OCI-LY7 (cell line): ENCODE measurements around the gene TBC1D1. TPM values are rescaled to one million over a fixed set of nuclear protein-coding genes. Genes with fewer than 3 reads are reported as not detected.

ENCODE experiments used
- BruUV-seq: library from RNA; stranded (reverse); fragments of 400-500 nt; replicated peaks from 2 replicates; lab custom pipeline; 2021; lab: Mats Ljungman, UMichigan
- CTCF ChIA-PET: fragments of 300-600 bp; sonication (Branson Sonifier 250); formaldehyde crosslinking; loops from one replicate; lab custom pipeline; 2022; ENCODE audit warnings: antibody characterized with exemption; ENCODE audit not compliant: unreplicated experiment; lab: Charles Lee
- POLR2A ChIA-PET: fragments of 300-600 bp; sonication (Branson Sonifier 250); formaldehyde crosslinking; loops from one replicate; lab custom pipeline; 2022; ENCODE audit warnings: antibody characterized with exemption; lab: Charles Lee
- DNase-seq: peaks from one replicate; pipeline ENCODE4 v3.0.0-alpha.2; 2015; ENCODE audit warnings: low spot score
- H2AFZ ChIP-seq: fragments of 200-600 bp; sonication (generic), shearing (Covaris generic); 2 replicates; pipeline ENCODE4 v1.6.1; 2014; ENCODE audit warnings: mild to moderate bottlenecking, antibody characterized with exemption, low read length, moderate library complexity
- H3K27ac ChIP-seq: fragments of 200-600 bp; sonication (generic); 2 replicates; pipeline ENCODE4 v1.5.1; 2014; ENCODE audit warnings: mixed run types, low read depth, mild to moderate bottlenecking, moderate library complexity, low read length, inconsistent platforms; ENCODE audit not compliant: poor library complexity, severe bottlenecking
- H3K36me3 ChIP-seq: fragments of 200-600 bp; sonication (generic); 2 replicates; pipeline ENCODE4 v1.6.1; 2014; ENCODE audit warnings: mild to moderate bottlenecking, antibody characterized with exemption, low read length, moderate library complexity, mixed read lengths; ENCODE audit not compliant: insufficient read depth
- H3K4me1 ChIP-seq: fragments of 200-600 bp; sonication (generic); 2 replicates; pipeline ENCODE4 v1.5.1; 2014; ENCODE audit warnings: mild to moderate bottlenecking, low read length; ENCODE audit not compliant: insufficient read depth, poor library complexity, severe bottlenecking
- H3K4me2 ChIP-seq: fragments of 200-600 bp; sonication (generic); 2 replicates; pipeline ENCODE4 v1.6.1; 2014; ENCODE audit warnings: mild to moderate bottlenecking, low read length
- H3K4me3 ChIP-seq: fragments of 200-600 bp; sonication (generic); 2 replicates; pipeline ENCODE4 v1.5.1; 2014; ENCODE audit warnings: mild to moderate bottlenecking, low read depth, low read length; ENCODE audit not compliant: poor library complexity, severe bottlenecking
- H3K79me2 ChIP-seq: fragments of 200-600 bp; sonication (generic); 2 replicates; pipeline ENCODE4 v1.6.1; 2016; ENCODE audit warnings: low read depth, mild to moderate bottlenecking, low read length, moderate library complexity, mixed read lengths; ENCODE audit not compliant: insufficient read depth
- H3K9me2 ChIP-seq: fragments of 200-600 bp; sonication (generic); 2 replicates; pipeline ENCODE4 v1.6.1; 2016; ENCODE audit warnings: mild to moderate bottlenecking, low read length, mixed read lengths; ENCODE audit not compliant: insufficient read depth
- H3K9me3 ChIP-seq: fragments of 200-600 bp; sonication (generic); 2 replicates; pipeline ENCODE4 v1.6.1; 2014; ENCODE audit warnings: mild to moderate bottlenecking, mixed run types, low read length, mixed read lengths
- H4K20me1 ChIP-seq: fragments of 200-600 bp; sonication (generic); 2 replicates; pipeline ENCODE4 v1.6.1; 2014; ENCODE audit warnings: mild to moderate bottlenecking, antibody characterized with exemption, low read length, moderate library complexity, mixed read lengths; ENCODE audit not compliant: insufficient read depth
- CTCF ChIP-seq: fragments of 200-600 bp; sonication (generic); conservative IDR thresholded peaks from 2 replicates; pipeline ENCODE4 v1.5.1; 2014; ENCODE audit warnings: mild to moderate bottlenecking, antibody characterized with exemption, low read length, moderate library complexity, mixed read lengths
- EZH2phosphoT487 ChIP-seq: fragments of 200-600 bp; sonication (generic); IDR thresholded peaks from 2 replicates; pipeline ENCODE4 v1.6.1; 2018; ENCODE audit warnings: low read depth, borderline replicate concordance, mild to moderate bottlenecking, mixed run types, antibody characterized with exemption, low read length, moderate library complexity, mixed read lengths
- intact Hi-C: fragments of 100-400 bp; cut with micrococcal nuclease; formaldehyde crosslinking; loops from one replicate; pipeline ENCODE4 v1.10.0; 2022; ENCODE audit not compliant: unreplicated experiment
- total RNA-seq, 2 experiments: library from RNA; depleted of rRNA in 1 of 2; stranded (reverse); fragments of >200 nt in 1 of 2; shearing (Covaris generic) in 1 of 2; gene quantifications; 2 replicates each; pipeline ENCODE4 v1.2.3, GENCODE V29; 2014 to 2022

Gene TBC1D1
- total RNA-seq, 2 experiments from 2014 or later = 539 to 545 TPM

DNA sequence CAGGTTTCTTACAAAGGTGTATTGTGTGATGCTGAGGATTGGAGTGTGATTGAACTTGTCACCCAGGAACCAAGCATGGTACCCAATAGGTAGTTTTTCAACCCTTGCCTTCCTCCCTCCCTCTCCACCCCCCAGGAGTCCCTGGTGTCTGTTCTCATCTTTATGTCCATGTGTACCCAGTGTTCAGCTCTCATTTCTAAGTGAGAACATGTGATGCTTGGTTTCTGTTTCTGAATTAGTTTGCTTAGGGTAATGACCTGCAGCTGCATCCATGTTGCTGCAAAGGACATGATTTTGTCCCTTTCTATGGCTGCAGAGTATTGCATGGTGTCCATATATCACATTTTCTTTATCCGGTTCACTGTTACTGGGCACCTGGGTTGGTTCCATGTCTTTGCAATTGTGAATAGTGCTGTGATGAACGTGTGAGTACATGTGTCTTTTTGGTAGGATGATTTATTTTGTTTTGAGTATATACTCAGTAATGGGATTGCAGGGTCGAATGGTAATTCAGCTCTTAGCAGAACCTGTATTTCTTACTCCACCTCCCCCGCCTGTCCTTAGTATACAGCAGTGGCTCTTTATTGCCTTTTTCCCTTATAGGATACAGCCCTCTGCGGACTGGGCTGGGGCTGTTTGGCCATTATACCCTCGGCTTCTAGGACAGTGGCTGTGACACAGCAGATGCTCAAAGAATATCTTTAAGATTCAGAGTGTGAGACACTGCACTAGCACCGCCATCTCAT is 214.8 kb downstream of the TBC1D1 start:
- CTCF ChIA-PET = interaction anchor here (0.6 kb wide), 1 partner anchor 336 kb away, joined by 3 read pairs; no protein-coding TSS in a partner anchor
- Histone ChIP-seq H3K4me2 (no peak overlapping the region), H3K27ac (no peak overlapping the region), H3K36me3 (peaks cover 93% of the 10 kb centered on the region), H4K20me1 (no peaks in the 10 kb centered on the region), H3K9me3 (no peaks in the 10 kb centered on the region), H2AFZ (no peak overlapping the region), H3K9me2 (no peaks in the 10 kb centered on the region), H3K4me1 (no peaks in the 10 kb centered on the region), H3K79me2 (no peaks in the 10 kb centered on the region), H3K4me3 (no peak overlapping the region)
- no peak for TF ChIP-seq CTCF
- TF ChIP-seq EZH2phosphoT487 = no peak
- intact Hi-C loops = no loop called here
- POLR2A ChIA-PET = no interaction called here
- no TSS peak for BruUV-seq
- DNase-seq = no peak

- Histone ChIP-seq H3K4me1 (no peaks in the 10 kb centered on the region), H4K20me1 (no peaks in the 10 kb centered on the region), H3K36me3 (peaks cover 92% of the 10 kb centered on the region), H3K79me2 (no peaks in the 10 kb centered on the region), H3K4me3 (no peak overlapping the region), H2AFZ (no peak overlapping the region), H3K27ac (no peak overlapping the region), H3K9me2 (no peaks in the 10 kb centered on the region), H3K4me2 (no peak overlapping the region), H3K9me3 (no peaks in the 10 kb centered on the region)
- TF ChIP-seq EZH2phosphoT487 = no peak
- CTCF ChIA-PET = no interaction called here
- no TSS peak for BruUV-seq
- no peak for DNase-seq
- intact Hi-C loops = no loop called here
- POLR2A ChIA-PET = no interaction called here
These were observed 215.4 kb downstream of the TBC1D1 start for GRCh38 chr4:38106311-38106710.

GRCh38 chr4:38106886-38107514 is 216.1 kb downstream of the TBC1D1 start:
- H3K9me2 ChIP-seq = no peaks in the 10 kb centered on the region
- peaks cover 92% of the 10 kb centered on the region for H3K36me3 ChIP-seq
- H2AFZ ChIP-seq = no peak overlapping the region
- H4K20me1 ChIP-seq = no peaks in the 10 kb centered on the region
- H3K4me1 ChIP-seq = no peaks in the 10 kb centered on the region
- CTCF ChIA-PET = no interaction called here
- no peaks in the 10 kb centered on the region for H3K9me3 ChIP-seq
- no peaks in the 10 kb centered on the region for H3K79me2 ChIP-seq
- no peak overlapping the region for H3K4me3 ChIP-seq
- intact Hi-C loops = no loop called here
- H3K27ac ChIP-seq = no peak overlapping the region
- BruUV-seq = no TSS peak
- POLR2A ChIA-PET = no interaction called here
- no peak overlapping the region for H3K4me2 ChIP-seq
- no peak for TF ChIP-seq EZH2phosphoT487
- no peak for TF ChIP-seq CTCF
- no peak for DNase-seq
